A549 (cell line): ENCODE data around the gene DGAT2. TPM values are rescaled to one million over a fixed set of nuclear protein-coding genes. Genes with fewer than 3 reads are reported as not detected.

ENCODE experiments used
- ATAC-seq, 2 experiments: fragments of 200-7000 bp in 1 of 2; fragments of >200 bp in 1 of 2; cut with Nextera tagmentation in 1 of 2; cut with Tn5 transposase in 1 of 2; 3 replicates each; pipeline versions ENCODE4 v1.8.0 to v1.9.1; 2018 to 2020; ENCODE audit warnings: mild to moderate bottlenecking in 1 of 2, moderate library complexity in 1 of 2
- CTCF ChIA-PET: fragments of 300-600 bp; sonication (Branson Sonifier 250); formaldehyde crosslinking; extraction: SDS; loops from one replicate; lab custom pipeline; 2021; ENCODE audit warnings: antibody characterized with exemption, inconsistent platforms; lab: Yijun Ruan, JAX
- POLR2A ChIA-PET: fragments of 350-600 bp; formaldehyde crosslinking; extraction: SDS; loops from one replicate; lab custom pipeline; 2021; ENCODE audit warnings: antibody characterized with exemption, inconsistent platforms; lab: Yijun Ruan, JAX
- DNase-seq, 2 experiments: peaks; one replicate each; pipeline versions ENCODE4 v3.0.0 to v3.0.0-alpha.2; 2011 to 2016; ENCODE audit warnings: low read depth in 1 of 2, low spot score in 1 of 2
- FAIRE-seq: peaks from 2 replicates; lab custom pipeline; 2011; peaks lifted over from hg19 to GRCh38; lab: Jason Lieb, UNC
- H3K27ac ChIP-seq, 2 experiments: fragments of >200 bp; sonication (Bioruptor Twin); formaldehyde crosslinking; 3 replicates each; pipeline ENCODE4 v1.5.1; 2016 to 2017
- H3K4me1 ChIP-seq: fragments of >200 bp; sonication (Bioruptor Twin); formaldehyde crosslinking; 3 replicates; pipeline ENCODE4 v1.6.1; 2016
- H3K4me2 ChIP-seq: fragments of >200 bp; sonication (Bioruptor Twin); formaldehyde crosslinking; 3 replicates; pipeline ENCODE4 v1.6.1; 2016
- H3K4me3 ChIP-seq: fragments of >200 bp; sonication (Bioruptor Twin); formaldehyde crosslinking; 3 replicates; pipeline ENCODE4 v1.5.1; 2016
- H3K9me3 ChIP-seq: fragments of >200 bp; sonication (Bioruptor Twin); formaldehyde crosslinking; 3 replicates; pipeline ENCODE4 v1.6.1; 2016
- CEBPB ChIP-seq, 2 experiments: fragments of >200 bp in 1 of 2; sonication (Bioruptor Twin) in 1 of 2; formaldehyde crosslinking in 1 of 2; IDR thresholded peaks; 2 replicates each; pipeline ENCODE4 v1.6.1; 2012 to 2016
- CHD2 ChIP-seq: fragments of 150-350 bp; IDR thresholded peaks from 2 replicates; pipeline ENCODE4 v1.6.1; 2014; ENCODE audit warnings: low read length; ENCODE audit not compliant: partially characterized antibody
- EHMT2 ChIP-seq: fragments of 200-600 bp; sonication (generic); IDR thresholded peaks from 2 replicates; pipeline ENCODE4 v1.6.1; 2016; ENCODE audit warnings: antibody characterized with exemption, low read depth, mild to moderate bottlenecking, moderate library complexity
- ELK1 ChIP-seq: fragments of 150-350 bp; IDR thresholded peaks from 2 replicates; pipeline ENCODE4 v1.6.1; 2014; ENCODE audit warnings: low read depth, mild to moderate bottlenecking, low read length
- FOSB ChIP-seq: fragments of 250-450 bp; sonication (Bioruptor Pico); IDR thresholded peaks from 2 replicates; pipeline ENCODE4 v1.5.0; 2020; ENCODE audit warnings: mild to moderate bottlenecking, moderate library complexity
- FOSL2 ChIP-seq, 2 experiments: fragments of 450-650 bp in 1 of 2; fragments of >200 bp in 1 of 2; sonication (Bioruptor Twin) in 1 of 2; formaldehyde crosslinking; IDR thresholded peaks; 2 replicates each; pipeline versions ENCODE4 v1.5.0 to v1.6.1; 2016 to 2020; ENCODE audit warnings: mild to moderate bottlenecking in 1 of 2, moderate library complexity in 1 of 2
- FOXS1 ChIP-seq: fragments of 250-450 bp; sonication (Bioruptor Pico); IDR thresholded peaks from 2 replicates; pipeline ENCODE4 v1.5.0; 2020; ENCODE audit warnings: mild to moderate bottlenecking, moderate library complexity
- HEYL ChIP-seq: fragments of 250-450 bp; sonication (Bioruptor Pico); IDR thresholded peaks from 2 replicates; pipeline ENCODE4 v1.8.0; 2021; ENCODE audit warnings: mild to moderate bottlenecking, moderate library complexity
- JUNB ChIP-seq: fragments of >200 bp; sonication (Bioruptor Twin); formaldehyde crosslinking; IDR thresholded peaks from 2 replicates; pipeline ENCODE4 v1.6.1; 2016
- KDM1A ChIP-seq: fragments of 200-600 bp; sonication (generic); IDR thresholded peaks from 2 replicates; pipeline ENCODE4 v1.6.1; 2016; ENCODE audit warnings: low read depth, mild to moderate bottlenecking
- NPAS2 ChIP-seq: fragments of 250-450 bp; sonication (Bioruptor Pico); IDR thresholded peaks from 2 replicates; pipeline ENCODE4 v1.8.0; 2022; ENCODE audit warnings: mild to moderate bottlenecking, moderate library complexity, borderline replicate concordance
- POLR2AphosphoS2 ChIP-seq: conservative IDR thresholded peaks from 2 replicates; pipeline ENCODE4 v1.6.1; 2012; ENCODE audit warnings: low read length, improper control_type of control experiment, inconsistent platforms
- SREBF2 ChIP-seq: fragments of 450-650 bp; IDR thresholded peaks from 2 replicates; pipeline ENCODE4 v1.6.1; 2014; ENCODE audit warnings: mild to moderate bottlenecking, moderate library complexity
- ZC3H11A ChIP-seq: fragments of 450-650 bp; IDR thresholded peaks from 2 replicates; pipeline ENCODE4 v1.6.1; 2014; ENCODE audit warnings: antibody characterized with exemption, mild to moderate bottlenecking
- WGBS: methylation state at CpG from one replicate; pipeline ENCODE4 v1.1.6; 2017; ENCODE audit errors: missing lambda C conversion rate; 5-methylcytosine and 5-hydroxymethylcytosine counted together
- polyA plus RNA-seq, 4 experiments: library from polyadenylated mRNA; depleted of rRNA in 3 of 4; stranded (reverse); fragments of >200 nt; fragmentation: RNase III in 1 of 4; extraction: RNeasy Plus Mini Kit Qiagen cat#74134 plus additional on column Dnase treatment in 1 of 4; gene quantifications; 2 replicates in 3 of 4; 3 replicates in 1 of 4; pipeline ENCODE4 v1.2.3, GENCODE V29; 2011 to 2017
- TF ChIP-seq, protein P1 (sequence below): fragments of >200 bp; sonication (Bioruptor Twin); formaldehyde crosslinking; IDR thresholded peaks from 2 replicates; pipeline ENCODE4 v1.6.1; 2016

DGAT2 gene
- polyA plus RNA-seq, 2 of the 4 experiments (the other 2 are of a cell fraction) = 1.6 to 1.9 TPM

- no peak for TF ChIP-seq ELK1
These were observed 8.3 kb upstream of the DGAT2 start (continued) for GRCh38 chr11:75760243-75760642.

DNA sequence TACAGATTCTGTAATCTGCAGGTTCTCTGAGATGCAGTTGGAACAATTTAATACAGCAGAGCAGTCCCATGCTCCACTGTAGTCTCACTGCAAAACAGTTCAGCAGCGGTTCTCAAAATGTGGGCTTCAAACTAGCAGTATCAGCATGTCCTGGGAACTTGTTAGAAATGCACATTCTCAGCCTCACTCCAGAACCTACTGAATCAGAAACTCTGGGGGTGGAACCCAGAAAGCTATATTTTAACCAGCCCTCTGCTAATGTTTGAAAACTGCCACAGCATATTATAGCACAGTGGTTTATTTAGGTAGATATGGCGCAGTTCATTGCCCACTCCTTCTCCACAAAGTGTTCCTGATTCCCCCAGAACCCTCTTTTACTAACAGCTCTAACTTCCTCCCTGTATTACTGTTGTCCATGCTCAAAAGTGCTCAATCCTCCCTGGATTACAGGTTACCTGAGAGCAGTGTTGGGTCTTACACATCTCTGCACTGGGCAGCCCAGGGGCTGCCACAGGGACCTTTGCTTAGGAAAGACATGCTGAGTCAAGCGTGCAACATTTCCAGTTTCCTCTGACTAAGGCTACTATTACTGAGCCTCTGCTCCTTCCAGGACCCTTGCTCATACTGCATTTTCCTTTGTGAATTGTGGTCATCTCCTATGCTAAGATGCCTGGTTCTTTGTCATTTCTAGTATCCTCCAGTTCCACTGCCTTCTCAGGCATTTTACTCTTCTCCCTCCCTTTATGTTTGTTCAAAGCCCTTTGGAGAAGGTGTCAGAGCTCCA, 7.7 kb upstream of the DGAT2 start:
- FAIRE-seq (no peak), ATAC-seq (peak; percentile 38 to 50; a peak in 4 of 6 replicates), DNase-seq (no peak)
- H3K4me3 ChIP-seq = no peak overlapping the region
- peaks cover 15% of the 10 kb centered on the region; the same call in 2 of the 3 replicates for H3K4me1 ChIP-seq
- H3K27ac ChIP-seq = no peak overlapping the region; a peak in 1 of 6 replicates
- 83% methylated on average over 3 of the region's 3 CpGs for WGBS
- no peak overlapping the region for H3K4me2 ChIP-seq
- CTCF ChIA-PET = interaction anchor here (0.8 to 0.9 kb wide), 2 partner anchors 24 to 55 kb away, joined by 3 to 4 read pairs; no protein-coding TSS in a partner anchor
- POLR2A ChIA-PET = no interaction called here
- no peaks in the 10 kb centered on the region for H3K9me3 ChIP-seq
- TF ChIP-seq KDM1A (no peak), EHMT2 (no peak), ZC3H11A (no peak), CHD2 (no peak), NPAS2 (CRISPR knock-in tag) (no peak), POLR2AphosphoS2 (no peak), FOSL2 (IDR thresholded peaks at IDR 0.05) (no peak), FOSL2 (CRISPR knock-in tag; IDR thresholded peaks at IDR 0.05) (no peak), FOSB (CRISPR knock-in tag) (no peak)

DNA sequence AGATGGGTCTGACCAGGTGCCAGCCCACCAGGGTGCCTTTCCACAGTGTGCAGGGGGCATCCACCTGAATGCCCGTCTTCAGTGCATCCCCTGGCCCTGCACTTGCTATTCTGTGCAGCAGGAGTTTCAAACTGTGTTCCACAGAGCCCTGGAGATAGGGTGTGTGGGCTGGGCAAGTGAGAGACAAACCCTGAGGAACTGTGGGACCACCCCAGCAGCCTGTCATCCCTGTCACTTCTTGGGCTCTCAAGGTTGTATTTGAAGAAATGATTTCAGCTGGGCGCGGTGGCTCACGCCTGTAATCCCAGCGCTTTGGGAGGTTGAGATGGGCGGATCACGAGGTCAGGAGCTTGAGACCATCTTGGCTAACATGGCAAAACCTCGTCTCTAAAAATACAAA, 6.4 kb upstream of the DGAT2 start:
- ChIA-PET CTCF (interaction anchor here (0.8 to 1.1 kb wide), 3 partner anchors 39 to 56 kb away, joined by 3 to 4 read pairs (median 4); no protein-coding TSS in a partner anchor), POLR2A (no interaction called here)
- WGBS = 90% methylated on average over 7 of the region's 8 CpGs
- peaks cover 15% of the 10 kb centered on the region; the same call in 2 of the 3 replicates for H3K4me1 ChIP-seq
- no peak overlapping the region for H3K4me3 ChIP-seq
- no peak for FAIRE-seq
- H3K27ac ChIP-seq = peak overlapping the region; percentile 9 to 13; a peak in 3 of 6 replicates
- no peaks in the 10 kb centered on the region for H3K9me3 ChIP-seq
- no peak overlapping the region for H3K4me2 ChIP-seq
- TF ChIP-seq SREBF2 = no peak
- TF ChIP-seq HEYL (CRISPR knock-in tag) = no peak
- TF ChIP-seq JUNB = no peak
- no peak for ATAC-seq
- DNase-seq = no peak

DNA sequence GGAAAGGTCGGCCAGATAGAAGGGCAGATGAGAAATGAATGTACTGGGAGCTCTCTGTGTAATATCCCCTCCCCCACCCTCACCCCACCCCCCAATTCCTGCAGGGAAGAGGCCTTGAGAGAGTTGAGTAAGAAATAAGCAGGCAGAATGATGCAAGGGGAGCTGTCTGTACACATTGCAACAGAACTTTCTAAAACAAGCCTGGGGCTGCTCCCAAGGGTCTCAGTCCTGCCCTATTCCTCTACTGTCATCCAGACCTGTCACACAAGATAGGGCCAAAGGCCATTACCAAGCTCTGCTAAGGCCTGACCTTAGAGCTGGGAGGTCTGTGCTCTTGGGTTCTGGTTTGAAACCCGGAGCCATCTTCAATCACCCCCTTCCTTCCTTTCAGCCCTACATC, 5.7 kb upstream of the DGAT2 start:
- ChIA-PET CTCF (interaction anchor here (0.8 to 1.1 kb wide), 2 partner anchors 39 to 56 kb away, joined by 3 to 4 read pairs; no protein-coding TSS in a partner anchor), POLR2A (no interaction called here)
- FAIRE-seq (no peak), ATAC-seq (0 out of 6 replicates have a peak, but pooled peaks of 1 of the 2 experiments have one; percentile 45), DNase-seq (peak in 1 of 2 experiments; percentile 22)
- Histone ChIP-seq H3K4me1 (peaks cover 18% of the 10 kb centered on the region; the same call in 2 of the 3 replicates), H3K27ac (peak overlapping the region; percentile 52 to 72; a peak in 5 of 6 replicates), H3K9me3 (no peaks in the 10 kb centered on the region), H3K4me2 (peak overlapping the region; percentile 42; the same call in 2 of the 3 replicates), H3K4me3 (no peak overlapping the region)
- TF ChIP-seq CEBPB (IDR thresholded peaks at IDR 0.05) = peak; percentile 29 to 83; a peak in 3 of 4 replicates
- TF ChIP-seq, protein P1, sequence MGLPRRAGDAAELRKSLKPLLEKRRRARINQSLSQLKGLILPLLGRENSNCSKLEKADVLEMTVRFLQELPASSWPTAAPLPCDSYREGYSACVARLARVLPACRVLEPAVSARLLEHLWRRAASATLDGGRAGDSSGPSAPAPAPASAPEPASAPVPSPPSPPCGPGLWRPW = peak; percentile 72; the same call in 1 of the 2 replicates
- no peak for TF ChIP-seq FOXS1
- 51% methylated on average over 2 of the region's 2 CpGs for WGBS
